ENCODE measurements around the gene RABL6.

DNA sequence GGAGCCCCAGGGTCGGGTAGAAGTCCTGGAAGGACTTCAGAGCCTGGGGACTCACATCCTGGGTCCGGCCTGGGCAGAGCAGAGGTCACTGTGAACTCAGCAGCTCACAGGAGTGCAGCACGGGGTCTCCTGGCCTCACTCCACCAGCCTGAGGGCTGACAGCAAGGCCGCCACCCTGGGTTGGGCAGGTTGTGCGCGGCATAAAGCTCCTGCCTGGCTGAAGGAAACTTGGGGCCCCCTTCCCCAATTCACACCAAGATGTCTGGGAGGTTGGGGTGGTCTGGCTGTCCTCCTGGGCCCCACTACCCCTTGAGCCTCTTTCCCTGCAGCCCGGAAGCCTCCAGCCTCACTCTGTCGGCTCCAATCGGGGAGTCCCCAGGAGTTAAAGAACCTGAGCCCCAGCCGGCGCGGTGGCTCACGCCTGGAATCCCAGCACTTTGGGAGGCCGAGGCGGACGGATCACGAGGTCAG, 45.5 kb upstream of the RABL6 start:
- TF ChIP-seq, protein P1, sequence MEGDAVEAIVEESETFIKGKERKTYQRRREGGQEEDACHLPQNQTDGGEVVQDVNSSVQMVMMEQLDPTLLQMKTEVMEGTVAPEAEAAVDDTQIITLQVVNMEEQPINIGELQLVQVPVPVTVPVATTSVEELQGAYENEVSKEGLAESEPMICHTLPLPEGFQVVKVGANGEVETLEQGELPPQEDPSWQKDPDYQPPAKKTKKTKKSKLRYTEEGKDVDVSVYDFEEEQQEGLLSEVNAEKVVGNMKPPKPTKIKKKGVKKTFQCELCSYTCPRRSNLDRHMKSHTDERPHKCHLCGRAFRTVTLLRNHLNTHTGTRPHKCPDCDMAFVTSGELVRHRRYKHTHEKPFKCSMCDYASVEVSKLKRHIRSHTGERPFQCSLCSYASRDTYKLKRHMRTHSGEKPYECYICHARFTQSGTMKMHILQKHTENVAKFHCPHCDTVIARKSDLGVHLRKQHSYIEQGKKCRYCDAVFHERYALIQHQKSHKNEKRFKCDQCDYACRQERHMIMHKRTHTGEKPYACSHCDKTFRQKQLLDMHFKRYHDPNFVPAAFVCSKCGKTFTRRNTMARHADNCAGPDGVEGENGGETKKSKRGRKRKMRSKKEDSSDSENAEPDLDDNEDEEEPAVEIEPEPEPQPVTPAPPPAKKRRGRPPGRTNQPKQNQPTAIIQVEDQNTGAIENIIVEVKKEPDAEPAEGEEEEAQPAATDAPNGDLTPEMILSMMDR (IDR thresholded peaks at IDR 0.05): no peak
- no peak for TF ChIP-seq EP300 (IDR thresholded peaks at IDR 0.05)
